ENCODE measurements around the gene GRIP1. TPM values are rescaled to one million over a fixed set of nuclear protein-coding genes. Genes with fewer than 3 reads are reported as not detected.

GRIP1 gene
- total RNA-seq, 1 donor from 2014 or later = 0.47 TPM

DNA sequence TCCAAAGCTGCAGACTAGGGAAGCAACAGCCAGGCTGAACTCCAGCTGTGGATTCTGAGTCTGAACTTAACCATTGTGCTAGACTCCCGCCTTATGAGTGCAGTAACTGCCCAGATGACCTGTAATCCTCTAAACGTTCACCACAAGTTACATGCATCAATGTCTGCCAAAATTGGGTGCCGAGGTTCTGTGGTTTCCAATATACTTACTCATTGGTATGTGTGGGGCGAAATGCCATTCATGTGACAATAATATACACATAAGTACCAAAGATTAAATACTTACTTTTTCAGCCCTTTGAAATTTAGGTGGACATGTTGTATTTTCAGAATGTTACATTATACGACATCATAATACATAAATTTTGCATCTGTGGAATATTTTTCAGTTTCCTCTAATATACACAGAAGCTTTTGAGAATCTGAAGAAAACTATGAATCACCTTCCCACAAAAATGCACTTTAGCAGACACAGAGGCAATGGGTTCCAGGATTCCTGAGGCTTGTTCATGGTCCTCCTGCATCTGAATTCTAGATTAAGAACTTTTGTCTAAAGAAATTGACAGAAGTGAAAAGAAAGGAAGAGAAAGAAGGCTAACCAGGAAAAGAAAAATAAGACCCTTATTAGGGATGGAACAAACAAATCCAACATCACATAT lies 31.7 kb downstream of the GRIP1 start:
- no peaks in the 10 kb centered on the region for H3K9me3 ChIP-seq (replicated peaks)
- intact Hi-C loops (cut with micrococcal nuclease) = no loop called here

DNA sequence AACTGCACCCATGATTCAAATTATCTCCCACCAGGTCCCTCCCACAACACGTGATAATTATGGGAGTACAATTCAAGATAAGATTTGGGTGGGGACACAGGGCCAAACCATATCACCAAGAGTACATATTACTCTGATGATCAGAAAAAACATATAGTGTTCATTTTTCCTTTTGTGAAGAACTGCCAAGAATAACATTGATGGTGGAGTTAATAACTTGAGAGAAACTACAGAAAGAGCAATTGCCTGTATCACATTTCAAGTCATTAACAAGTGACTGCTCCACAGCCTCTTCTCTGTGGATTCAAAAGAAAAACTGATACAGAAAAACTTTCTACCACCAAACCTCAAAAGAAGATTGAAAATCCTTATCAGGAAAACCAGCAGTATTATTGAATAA lies 34.7 kb downstream of the GRIP1 start:
- Histone ChIP-seq H3K9me3 (replicated peaks) (no peaks in the 10 kb centered on the region), H3K4me3 (no peak overlapping the region), H3K4me1 (no peaks in the 10 kb centered on the region), H3K27ac (replicated peaks) (no peak overlapping the region), H3K36me3 (no peaks in the 10 kb centered on the region), H3K27me3 (ENCODE audit: low read depth) (no peaks in the 10 kb centered on the region)
- TF ChIP-seq, protein P1, sequence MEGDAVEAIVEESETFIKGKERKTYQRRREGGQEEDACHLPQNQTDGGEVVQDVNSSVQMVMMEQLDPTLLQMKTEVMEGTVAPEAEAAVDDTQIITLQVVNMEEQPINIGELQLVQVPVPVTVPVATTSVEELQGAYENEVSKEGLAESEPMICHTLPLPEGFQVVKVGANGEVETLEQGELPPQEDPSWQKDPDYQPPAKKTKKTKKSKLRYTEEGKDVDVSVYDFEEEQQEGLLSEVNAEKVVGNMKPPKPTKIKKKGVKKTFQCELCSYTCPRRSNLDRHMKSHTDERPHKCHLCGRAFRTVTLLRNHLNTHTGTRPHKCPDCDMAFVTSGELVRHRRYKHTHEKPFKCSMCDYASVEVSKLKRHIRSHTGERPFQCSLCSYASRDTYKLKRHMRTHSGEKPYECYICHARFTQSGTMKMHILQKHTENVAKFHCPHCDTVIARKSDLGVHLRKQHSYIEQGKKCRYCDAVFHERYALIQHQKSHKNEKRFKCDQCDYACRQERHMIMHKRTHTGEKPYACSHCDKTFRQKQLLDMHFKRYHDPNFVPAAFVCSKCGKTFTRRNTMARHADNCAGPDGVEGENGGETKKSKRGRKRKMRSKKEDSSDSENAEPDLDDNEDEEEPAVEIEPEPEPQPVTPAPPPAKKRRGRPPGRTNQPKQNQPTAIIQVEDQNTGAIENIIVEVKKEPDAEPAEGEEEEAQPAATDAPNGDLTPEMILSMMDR (IDR thresholded peaks at IDR 0.05; ENCODE audit: borderline replicate concordance) = no peak
- DNase-seq = no peak
- intact Hi-C loops (cut with micrococcal nuclease) = no loop called here

More for the DNA sequence above, 31.7 kb downstream of the GRIP1 start:
- no peak for DNase-seq
- TF ChIP-seq, protein P1 (IDR thresholded peaks at IDR 0.05; ENCODE audit: borderline replicate concordance) = no peak
- no peaks in the 10 kb centered on the region for H3K27me3 ChIP-seq (ENCODE audit: low read depth)
- H3K4me3 ChIP-seq = no peak overlapping the region
- no peaks in the 10 kb centered on the region for H3K4me1 ChIP-seq
- no peaks in the 10 kb centered on the region for H3K36me3 ChIP-seq
- no peak overlapping the region for H3K27ac ChIP-seq (replicated peaks)

DNA sequence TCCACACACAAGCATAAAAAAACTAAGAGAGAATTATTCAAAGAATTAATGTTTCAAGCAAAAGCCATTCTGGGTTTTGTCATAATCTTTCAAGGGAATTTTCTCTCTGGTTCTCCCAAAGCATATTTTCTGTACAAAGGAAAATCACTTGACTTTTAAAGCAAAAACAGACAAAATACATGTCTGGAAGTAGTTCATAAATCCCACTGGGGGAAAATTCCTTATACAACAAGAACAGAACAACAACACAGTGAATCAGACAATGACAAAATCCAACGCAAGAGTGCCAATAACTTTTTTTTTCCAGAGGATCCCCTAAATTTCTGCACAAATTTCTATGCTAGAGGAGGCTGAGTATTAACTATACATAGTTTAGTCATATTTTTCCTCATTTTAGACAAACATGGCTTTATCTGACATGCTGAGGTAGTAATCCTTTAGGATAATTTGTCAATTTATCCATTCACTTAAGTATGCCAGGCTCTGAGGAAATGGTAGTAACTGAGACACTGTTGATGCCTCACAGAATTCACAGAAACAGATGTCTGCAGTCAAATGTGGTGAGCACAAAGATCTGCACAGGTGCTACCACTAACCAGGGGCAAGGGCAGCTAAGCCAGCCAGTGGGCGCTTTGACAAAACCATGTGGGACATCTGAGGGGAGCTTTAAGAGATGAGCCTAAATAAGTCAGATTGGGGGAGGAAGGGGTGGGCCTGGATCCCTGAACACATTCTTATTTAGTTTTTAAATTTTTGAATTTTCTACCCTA lies 38.0 kb downstream of the GRIP1 start:
- no peaks in the 10 kb centered on the region for H3K9me3 ChIP-seq (replicated peaks)
- TF ChIP-seq, protein P1 (IDR thresholded peaks at IDR 0.05; ENCODE audit: borderline replicate concordance) = no peak
- H3K27ac ChIP-seq (replicated peaks) = no peak overlapping the region
- no peak overlapping the region for H3K4me3 ChIP-seq
- no peaks in the 10 kb centered on the region for H3K4me1 ChIP-seq
- no peaks in the 10 kb centered on the region for H3K36me3 ChIP-seq
- intact Hi-C loops (cut with micrococcal nuclease) = no loop called here
- no peak for DNase-seq
- H3K27me3 ChIP-seq (ENCODE audit: low read depth) = no peaks in the 10 kb centered on the region

DNA sequence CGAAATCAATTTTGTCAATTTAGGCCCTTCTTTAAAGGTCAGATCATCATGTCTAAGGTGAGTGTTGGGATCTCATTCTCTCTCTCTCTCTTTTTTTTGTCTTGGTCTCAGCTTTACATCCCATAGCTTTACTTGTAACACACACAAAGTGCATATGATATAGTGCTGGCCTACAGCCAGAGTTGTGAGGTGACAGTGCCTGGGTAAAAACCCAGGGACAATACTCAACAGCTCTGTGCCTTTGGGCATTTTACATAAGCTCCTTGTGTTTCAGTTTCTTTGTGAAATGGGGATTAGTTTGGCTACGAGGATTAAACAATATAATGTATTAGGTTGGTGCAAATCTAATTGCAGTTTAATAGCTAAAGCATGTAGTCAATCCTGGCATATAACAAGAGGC lies 40.2 kb downstream of the GRIP1 start:
- Histone ChIP-seq H3K4me3 (no peak overlapping the region), H3K27ac (replicated peaks) (no peak overlapping the region), H3K4me1 (peaks cover 3% of the 10 kb centered on the region), H3K36me3 (no peaks in the 10 kb centered on the region), H3K9me3 (replicated peaks) (no peaks in the 10 kb centered on the region), H3K27me3 (ENCODE audit: low read depth) (no peaks in the 10 kb centered on the region)
- DNase-seq = no peak
- intact Hi-C loops (cut with micrococcal nuclease) = no loop called here
- TF ChIP-seq, protein P1 (IDR thresholded peaks at IDR 0.05; ENCODE audit: borderline replicate concordance) = no peak

DNA sequence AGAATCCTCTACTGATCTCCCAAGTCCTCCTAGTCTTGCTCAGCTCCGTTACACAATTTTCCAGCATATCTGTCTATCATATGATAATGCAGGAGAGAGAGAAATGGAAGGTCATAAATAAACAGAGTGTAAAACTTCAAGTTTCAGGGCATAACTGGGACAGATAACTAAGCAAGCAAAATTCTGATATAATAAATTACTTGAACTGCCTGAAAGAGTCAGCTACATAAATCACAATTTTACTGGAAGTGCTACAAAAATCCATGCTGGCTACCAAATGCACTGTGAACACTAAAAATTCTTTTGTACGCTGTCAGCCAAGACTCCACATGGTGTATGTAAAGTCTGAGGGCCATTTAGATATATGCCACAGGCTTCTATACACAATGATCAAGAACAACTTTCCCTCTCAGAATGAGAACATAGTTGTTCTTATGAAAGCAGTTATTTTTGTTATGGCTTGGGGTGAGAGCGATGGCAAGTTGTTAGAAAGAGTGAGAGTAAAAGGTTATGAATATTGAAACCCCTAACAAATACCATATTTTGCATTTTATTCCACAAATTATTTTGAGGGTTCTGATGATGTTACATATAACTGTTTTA lies 41.1 kb downstream of the GRIP1 start:
- TF ChIP-seq, protein P1 (IDR thresholded peaks at IDR 0.05; ENCODE audit: borderline replicate concordance) = no peak
- Histone ChIP-seq H3K36me3 (no peaks in the 10 kb centered on the region), H3K4me3 (no peak overlapping the region), H3K4me1 (peaks cover 7% of the 10 kb centered on the region), H3K9me3 (replicated peaks) (no peaks in the 10 kb centered on the region), H3K27me3 (ENCODE audit: low read depth) (no peaks in the 10 kb centered on the region), H3K27ac (replicated peaks) (no peak overlapping the region)
- no peak for DNase-seq
- intact Hi-C loops (cut with micrococcal nuclease) = no loop called here
